ENCODE results near the gene ADCYAP1R1. TPM values are rescaled to one million over a fixed set of nuclear protein-coding genes. Genes with fewer than 3 reads are reported as not detected.

The ADCYAP1R1 gene
- total RNA-seq, 1 experiment from 2014 or later = not detected

- no peak overlapping the region for H3K27ac Mint-ChIP-seq (ENCODE audit: low read depth, unreplicated experiment)
- ChIA-PET CTCF (interaction anchor here (0.6 to 3.0 kb wide), 4 partner anchors 12 to 127 kb away, joined by 3 to 20 read pairs (median 5); no protein-coding TSS in a partner anchor), POLR2A (no interaction called here)
- no peak for TF ChIP-seq CTCF (IDR thresholded peaks at IDR 0.05; ENCODE audit: unreplicated experiment)
- no peaks in the 10 kb centered on the region for H3K36me3 Mint-ChIP-seq (ENCODE audit: insufficient read depth, unreplicated experiment)
- no peaks in the 10 kb centered on the region for H3K9me3 Mint-ChIP-seq (ENCODE audit: unreplicated experiment)
- no peaks in the 10 kb centered on the region for H3K4me1 Mint-ChIP-seq (ENCODE audit: insufficient read depth, unreplicated experiment)
- H3K4me3 Mint-ChIP-seq (ENCODE audit: unreplicated experiment) = no peak overlapping the region
- no peak for DNase-seq (ENCODE audit: unreplicated experiment)
- intact Hi-C loops (cut with micrococcal nuclease) = no loop called here
- no TSS peak for BruUV-seq (replicated peaks)
- H3K27me3 Mint-ChIP-seq (ENCODE audit: insufficient read depth, unreplicated experiment) = peaks cover 36% of the 10 kb centered on the region
These were observed 58.4 kb downstream of the ADCYAP1R1 start for GRCh38 chr7:31110331-31111108.

GRCh38 chr7:31111109-31111451 lies 59.0 kb downstream of the ADCYAP1R1 start:
- POLR2A ChIA-PET = no interaction called here
- no TSS peak for BruUV-seq (replicated peaks)
- Mint-ChIP-seq H3K27ac (ENCODE audit: low read depth, unreplicated experiment) (no peak overlapping the region), H3K4me3 (ENCODE audit: unreplicated experiment) (no peak overlapping the region), H3K4me1 (ENCODE audit: insufficient read depth, unreplicated experiment) (no peaks in the 10 kb centered on the region), H3K36me3 (ENCODE audit: insufficient read depth, unreplicated experiment) (no peaks in the 10 kb centered on the region), H3K27me3 (ENCODE audit: insufficient read depth, unreplicated experiment) (peaks cover 42% of the 10 kb centered on the region), H3K9me3 (ENCODE audit: unreplicated experiment) (no peaks in the 10 kb centered on the region)
- TF ChIP-seq CTCF (IDR thresholded peaks at IDR 0.05; ENCODE audit: unreplicated experiment) = no peak
- CTCF ChIA-PET = interaction anchor here (1.6 to 3.0 kb wide), 2 partner anchors 11 to 23 kb away, joined by 6 to 20 read pairs; no protein-coding TSS in a partner anchor
- intact Hi-C loops (cut with micrococcal nuclease) = no loop called here
- no peak for DNase-seq (ENCODE audit: unreplicated experiment)

GRCh38 chr7:31113660-31114059 lies 61.6 kb downstream of the ADCYAP1R1 start:
- Mint-ChIP-seq H3K9me3 (ENCODE audit: unreplicated experiment) (no peaks in the 10 kb centered on the region), H3K4me3 (ENCODE audit: unreplicated experiment) (no peak overlapping the region), H3K27ac (ENCODE audit: low read depth, unreplicated experiment) (no peak overlapping the region), H3K27me3 (ENCODE audit: insufficient read depth, unreplicated experiment) (peaks cover 48% of the 10 kb centered on the region), H3K4me1 (ENCODE audit: insufficient read depth, unreplicated experiment) (no peaks in the 10 kb centered on the region), H3K36me3 (ENCODE audit: insufficient read depth, unreplicated experiment) (no peaks in the 10 kb centered on the region)
- BruUV-seq (replicated peaks) = no TSS peak
- ChIA-PET POLR2A (no interaction called here), CTCF (interaction anchor here (1.1 to 3.6 kb wide), 4 partner anchors 9 to 529 kb away, joined by 3 to 25 read pairs (median 10); no protein-coding TSS in a partner anchor)
- DNase-seq (ENCODE audit: unreplicated experiment) = no peak
- intact Hi-C loops (cut with micrococcal nuclease) = loop anchor here (2.0 kb wide), 1 partner anchor 129 kb away; no protein-coding TSS in a partner anchor
- TF ChIP-seq CTCF (IDR thresholded peaks at IDR 0.05; ENCODE audit: unreplicated experiment) = no peak

- DNase-seq (ENCODE audit: unreplicated experiment) = peak; percentile 49
- ChIA-PET POLR2A (no interaction called here), CTCF (interaction anchor here (0.5 to 3.6 kb wide), 9 partner anchors 8 to 1216 kb away, joined by 3 to 25 read pairs (median 4); no protein-coding TSS in a partner anchor)
- H3K27ac Mint-ChIP-seq (ENCODE audit: low read depth, unreplicated experiment) = no peak overlapping the region
- no peak overlapping the region for H3K4me3 Mint-ChIP-seq (ENCODE audit: unreplicated experiment)
- BruUV-seq (replicated peaks) = no TSS peak
- H3K4me1 Mint-ChIP-seq (ENCODE audit: insufficient read depth, unreplicated experiment) = no peaks in the 10 kb centered on the region
- peaks cover 59% of the 10 kb centered on the region for H3K27me3 Mint-ChIP-seq (ENCODE audit: insufficient read depth, unreplicated experiment)
- H3K36me3 Mint-ChIP-seq (ENCODE audit: insufficient read depth, unreplicated experiment) = no peaks in the 10 kb centered on the region
- intact Hi-C loops (cut with micrococcal nuclease) = loop anchor here (2.0 kb wide), 1 partner anchor 130 kb away; no protein-coding TSS in a partner anchor
- TF ChIP-seq CTCF (IDR thresholded peaks at IDR 0.05; ENCODE audit: unreplicated experiment) = no peak
- H3K9me3 Mint-ChIP-seq (ENCODE audit: unreplicated experiment) = no peaks in the 10 kb centered on the region
These were observed 62.7 kb downstream of the ADCYAP1R1 start for GRCh38 chr7:31114593-31115343.
